Endothelial cell of umbilical vein (primary cell): ENCODE measurements around the gene PCBD1. TPM values are rescaled to one million over a fixed set of nuclear protein-coding genes. Genes with fewer than 3 reads are reported as not detected.

Experiments used
- BruUV-seq: library from RNA; stranded (reverse); fragments of 400-500 nt; replicated peaks from 2 replicates; lab custom pipeline; 2021; lab: Mats Ljungman, UMichigan
- CTCF ChIA-PET: fragments of 300-600, 350-600 bp; sonication (Branson Sonifier 250); formaldehyde crosslinking; loops from one replicate; lab custom pipeline; 2021; ENCODE audit warnings: antibody characterized with exemption, inconsistent platforms; lab: Charles Lee
- POLR2A ChIA-PET: fragments of 300-600, 350-600 bp; sonication (Branson Sonifier 250); formaldehyde crosslinking; loops from one replicate; lab custom pipeline; 2021; ENCODE audit warnings: antibody characterized with exemption, inconsistent platforms; lab: Charles Lee
- DNase-seq: peaks from one replicate; pipeline ENCODE4 v3.0.0-alpha.2; 2011; ENCODE audit warnings: low read depth, low spot score
- FAIRE-seq: peaks from 2 replicates; lab custom pipeline; 2011; peaks lifted over from hg19 to GRCh38; lab: Jason Lieb, UNC
- H2AFZ ChIP-seq: 2 replicates; pipeline ENCODE4 v1.6.0; 2012; ENCODE audit warnings: low read depth, low read length, control low read depth, inconsistent platforms
- H3K27ac ChIP-seq: 2 replicates; pipeline ENCODE4 v1.5.1; 2011; ENCODE audit warnings: low read depth, mild to moderate bottlenecking, control low read depth, low read length, moderate library complexity; ENCODE audit not compliant: insufficient read depth
- H3K27me3 ChIP-seq, 2 experiments: 2 replicates each; pipeline versions ENCODE4 v1.6.0 to v1.6.1; 2011; ENCODE audit warnings: low read length in 2 of 2, mixed read lengths in 1 of 2; ENCODE audit not compliant: control insufficient read depth in 2 of 2, insufficient read depth in 2 of 2
- H3K36me3 ChIP-seq, 2 experiments: 2 replicates in 1 of 2; 3 replicates in 1 of 2; pipeline ENCODE4 v1.5.1; 2011; ENCODE audit warnings: low read length in 2 of 2, mild to moderate bottlenecking in 1 of 2, moderate library complexity in 1 of 2; ENCODE audit not compliant: control insufficient read depth in 2 of 2, insufficient read depth in 2 of 2; ENCODE audit errors: extremely low read depth in 1 of 2
- H3K4me1 ChIP-seq: 3 replicates; pipeline ENCODE4 v1.5.1; 2011; ENCODE audit warnings: mild to moderate bottlenecking, low read length; ENCODE audit not compliant: control insufficient read depth, insufficient read depth; ENCODE audit errors: extremely low read depth
- H3K4me2 ChIP-seq: 2 replicates; pipeline ENCODE4 v1.6.1; 2011; ENCODE audit warnings: low read length, control low read depth, mixed read lengths; ENCODE audit not compliant: insufficient read depth
- H3K4me3 ChIP-seq, 3 experiments: fragments of 200-600 bp in 1 of 3; sonication (generic), shearing (Covaris generic) in 1 of 3; replicated peaks in 1 of 3; 2 replicates each; pipeline ENCODE4 v1.5.1; 2011 to 2016; ENCODE audit warnings: control low read depth in 3 of 3, low read length in 3 of 3, mild to moderate bottlenecking in 2 of 3, inconsistent platforms in 1 of 3, low read depth in 1 of 3, moderate library complexity in 1 of 3; ENCODE audit not compliant: insufficient read depth in 1 of 3
- H3K79me2 ChIP-seq: 2 replicates; pipeline ENCODE4 v1.6.0; 2012; ENCODE audit warnings: low read length, inconsistent platforms; ENCODE audit not compliant: control insufficient read depth, insufficient read depth
- H3K9ac ChIP-seq: replicated peaks from 2 replicates; pipeline ENCODE3; 2011; ENCODE audit warnings: low read length, control low read depth; ENCODE audit not compliant: insufficient read depth; ENCODE audit errors: extremely low read depth
- H3K9me1 ChIP-seq: replicated peaks from 3 replicates; pipeline ENCODE4 v1.6.0; 2011; ENCODE audit warnings: mild to moderate bottlenecking, low read length; ENCODE audit not compliant: control insufficient read depth, insufficient read depth; ENCODE audit errors: extremely low read depth
- H3K9me3 ChIP-seq: replicated peaks from 2 replicates; pipeline ENCODE4 v1.5.1; 2012; ENCODE audit warnings: low read length, inconsistent platforms; ENCODE audit not compliant: control insufficient read depth, insufficient read depth
- H4K20me1 ChIP-seq: replicated peaks from 2 replicates; pipeline ENCODE3; 2011; ENCODE audit warnings: mild to moderate bottlenecking, low read length; ENCODE audit not compliant: control insufficient read depth, insufficient read depth; ENCODE audit errors: extremely low read depth
- EZH2 ChIP-seq: IDR thresholded peaks from 2 replicates; pipeline ENCODE4 v1.6.1; 2012; ENCODE audit warnings: borderline replicate concordance, low read depth, mild to moderate bottlenecking, moderate library complexity, low read length, inconsistent platforms; ENCODE audit not compliant: severe bottlenecking
- FOS ChIP-seq: IDR thresholded peaks from 2 replicates; pipeline ENCODE4 v1.6.1; 2011; ENCODE audit warnings: mild to moderate bottlenecking, low read length, moderate library complexity, borderline replicate concordance; ENCODE audit not compliant: insufficient read depth
- GATA2 ChIP-seq: IDR thresholded peaks from 2 replicates; pipeline ENCODE4 v1.7.0; 2011; ENCODE audit warnings: low read depth, mild to moderate bottlenecking, moderate library complexity, mixed read lengths, low read length; ENCODE audit not compliant: insufficient read length, insufficient read depth
- JUN ChIP-seq: IDR thresholded peaks from 2 replicates; pipeline ENCODE4 v1.6.1; 2011; ENCODE audit warnings: borderline replicate concordance, low read depth; ENCODE audit not compliant: insufficient read length, insufficient read depth
- MAX ChIP-seq: IDR thresholded peaks from 2 replicates; pipeline ENCODE4 v1.6.1; 2011; ENCODE audit not compliant: insufficient read depth, insufficient read length
- MYC ChIP-seq: IDR thresholded peaks from one replicate; pipeline ENCODE4 v1.6.1; 2011; ENCODE audit warnings: mild to moderate bottlenecking, low read depth, low read length
- POLR2A ChIP-seq: IDR thresholded peaks from 2 replicates; pipeline ENCODE4 v1.6.1; 2012; ENCODE audit warnings: low read depth, mild to moderate bottlenecking, control low read depth, low read length
- POLR2AphosphoS5 ChIP-seq: IDR thresholded peaks from 2 replicates; pipeline ENCODE4 v1.6.1; 2012; ENCODE audit warnings: low read depth, mild to moderate bottlenecking, control low read depth, low read length, moderate library complexity; ENCODE audit not compliant: insufficient read depth
- dilution Hi-C: fragments of 300-500 bp; cut with MboI; formaldehyde crosslinking; loops from one replicate; pipeline ENCODE4 v1.15.0; 2019; ENCODE audit warnings: low sequenced_read_pairs; ENCODE audit not compliant: extremely low pct_ligation_motif_present
- intact Hi-C: fragments of 100-400 bp; cut with micrococcal nuclease; formaldehyde crosslinking; loops from one replicate; pipeline ENCODE4 v1.10.0; 2022
- polyA plus RNA-seq, 4 experiments: library from polyadenylated mRNA; depleted of rRNA in 3 of 4; stranded (reverse) in 3 of 4; unstranded in 1 of 4; fragments of >200 nt; gene quantifications; 2 replicates each; pipeline versions ENCODE4 v1.2.1 to v1.2.3, GENCODE V29; 2011 to 2012; ENCODE audit warnings: missing spikeins in 1 of 4
- total RNA-seq: library from RNA; stranded (reverse); gene quantifications from 2 replicates; pipeline ENCODE4 v1.2.3, GENCODE V29; 2021
- TF ChIP-seq, protein P1 (sequence below), 2 donors: IDR thresholded peaks; 1 replicate in 1 of 2; 2 replicates in 1 of 2; pipeline ENCODE4 v1.5.1; 2011; ENCODE audit warnings: low read length in 2 of 2, mild to moderate bottlenecking in 2 of 2, moderate library complexity in 2 of 2, control low read depth in 1 of 2, inconsistent platforms in 1 of 2, low read depth in 1 of 2; ENCODE audit not compliant: insufficient read depth in 1 of 2; ENCODE audit errors: extremely low read depth in 1 of 2

Gene PCBD1
- total and polyA plus RNA-seq, 2 donors (not counting 3 experiments of a cell fraction or from before 2014, with no cell fraction given) = 95.7 to 113 TPM

GRCh38 chr10:70838270-70838805, 50.0 kb downstream of the PCBD1 start:
- intact Hi-C loops = no loop called here

GRCh38 chr10:70837660-70838059, 50.7 kb downstream of the PCBD1 start:
- no peak for TF ChIP-seq FOS
- TF ChIP-seq EZH2 = no peak
- no peak for TF ChIP-seq GATA2
- no peak for TF ChIP-seq MYC
- TF ChIP-seq JUN = no peak
- TF ChIP-seq POLR2A = no peak
- no peak for TF ChIP-seq MAX
- TF ChIP-seq, protein P1, sequence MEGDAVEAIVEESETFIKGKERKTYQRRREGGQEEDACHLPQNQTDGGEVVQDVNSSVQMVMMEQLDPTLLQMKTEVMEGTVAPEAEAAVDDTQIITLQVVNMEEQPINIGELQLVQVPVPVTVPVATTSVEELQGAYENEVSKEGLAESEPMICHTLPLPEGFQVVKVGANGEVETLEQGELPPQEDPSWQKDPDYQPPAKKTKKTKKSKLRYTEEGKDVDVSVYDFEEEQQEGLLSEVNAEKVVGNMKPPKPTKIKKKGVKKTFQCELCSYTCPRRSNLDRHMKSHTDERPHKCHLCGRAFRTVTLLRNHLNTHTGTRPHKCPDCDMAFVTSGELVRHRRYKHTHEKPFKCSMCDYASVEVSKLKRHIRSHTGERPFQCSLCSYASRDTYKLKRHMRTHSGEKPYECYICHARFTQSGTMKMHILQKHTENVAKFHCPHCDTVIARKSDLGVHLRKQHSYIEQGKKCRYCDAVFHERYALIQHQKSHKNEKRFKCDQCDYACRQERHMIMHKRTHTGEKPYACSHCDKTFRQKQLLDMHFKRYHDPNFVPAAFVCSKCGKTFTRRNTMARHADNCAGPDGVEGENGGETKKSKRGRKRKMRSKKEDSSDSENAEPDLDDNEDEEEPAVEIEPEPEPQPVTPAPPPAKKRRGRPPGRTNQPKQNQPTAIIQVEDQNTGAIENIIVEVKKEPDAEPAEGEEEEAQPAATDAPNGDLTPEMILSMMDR (IDR thresholded peaks at IDR 0.05; ENCODE audit: extremely low read depth in 1 of 2, insufficient read depth in 1 of 2, low read depth in 1 of 2, low read length in 2 of 2) = no peak
- no peak for TF ChIP-seq POLR2AphosphoS5
- H3K9me3 ChIP-seq = no peaks in the 10 kb centered on the region
- H3K79me2 ChIP-seq = peaks cover 28% of the 10 kb centered on the region
- ChIA-PET POLR2A (no interaction called here), CTCF (no interaction called here)
- H3K27ac ChIP-seq = no peak overlapping the region
- H3K4me1 ChIP-seq = peaks cover 14% of the 10 kb centered on the region
- no peak overlapping the region for H3K4me2 ChIP-seq
- dilution Hi-C loops = no loop called here
- H2AFZ ChIP-seq = no peak overlapping the region
- BruUV-seq = no TSS peak
- H3K36me3 ChIP-seq = peaks cover 0 to 3% of the 10 kb centered on the region in 2 experiments
- no peak overlapping the region for H3K9ac ChIP-seq
- no peaks in the 10 kb centered on the region for H3K9me1 ChIP-seq
- H4K20me1 ChIP-seq = no peaks in the 10 kb centered on the region
- FAIRE-seq (no peak), DNase-seq (no peak)
- intact Hi-C loops = no loop called here
- no peak overlapping the region for H3K4me3 ChIP-seq
- H3K27me3 ChIP-seq = no peaks in the 10 kb centered on the region

More at GRCh38 chr10:70838270-70838805, 50.0 kb downstream of the PCBD1 start:
- ChIA-PET POLR2A (no interaction called here), CTCF (interaction anchor here (0.8 to 1.0 kb wide), 2 partner anchors 16 to 20 kb away, joined by 3 to 4 read pairs; no protein-coding TSS in a partner anchor)
- H3K9me1 ChIP-seq = no peaks in the 10 kb centered on the region
- H3K4me2 ChIP-seq = no peak overlapping the region
- no peak overlapping the region for H2AFZ ChIP-seq
- no peaks in the 10 kb centered on the region for H4K20me1 ChIP-seq
- H3K79me2 ChIP-seq = peaks cover 28% of the 10 kb centered on the region
- no peak overlapping the region for H3K27ac ChIP-seq
- dilution Hi-C loops = no loop called here
- H3K9ac ChIP-seq = no peak overlapping the region
- no TSS peak for BruUV-seq
- DNase-seq = no peak
- no peak for FAIRE-seq
- no peak overlapping the region for H3K4me3 ChIP-seq
- H3K36me3 ChIP-seq = peaks cover 0 to 3% of the 10 kb centered on the region in 2 experiments
- TF ChIP-seq MAX (no peak), JUN (no peak), MYC (no peak), POLR2A (no peak), FOS (no peak), POLR2AphosphoS5 (no peak)
- no peaks in the 10 kb centered on the region for H3K9me3 ChIP-seq
- H3K27me3 ChIP-seq = no peaks in the 10 kb centered on the region
- H3K4me1 ChIP-seq = peaks cover 8% of the 10 kb centered on the region
